GM19397 (cell line): Measurements from ENCODE around the gene ABCG4.

Experiments
- ATAC-seq: cut with Tn5 transposase; IDR thresholded peaks from one replicate; pipeline ENCODE4 v1.9.1; 2021; ENCODE audit warnings: mild to moderate bottlenecking, moderate library complexity; ENCODE audit not compliant: unreplicated experiment

Gene ABCG4

DNA sequence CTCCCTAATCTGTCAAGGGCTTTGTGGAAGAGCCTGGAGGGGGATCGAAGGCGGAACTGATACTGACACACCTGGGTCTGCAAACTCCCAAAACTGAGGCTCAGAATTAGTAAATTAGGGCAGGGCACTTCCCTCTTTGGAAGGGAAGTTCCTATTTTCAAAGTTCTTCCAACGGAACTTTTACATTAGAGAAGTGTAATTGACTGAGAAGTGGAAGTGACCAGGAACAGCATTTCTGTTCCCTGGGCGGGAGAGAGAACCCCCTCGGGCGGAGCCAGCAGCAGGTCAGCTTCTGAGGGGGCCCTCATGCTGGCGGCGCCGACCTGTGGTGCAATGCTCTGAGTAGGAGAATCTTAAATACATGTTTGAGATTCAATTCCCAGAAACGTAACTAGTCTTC is 56.2 kb downstream of the ABCG4 start:
- ATAC-seq = no peak

DNA sequence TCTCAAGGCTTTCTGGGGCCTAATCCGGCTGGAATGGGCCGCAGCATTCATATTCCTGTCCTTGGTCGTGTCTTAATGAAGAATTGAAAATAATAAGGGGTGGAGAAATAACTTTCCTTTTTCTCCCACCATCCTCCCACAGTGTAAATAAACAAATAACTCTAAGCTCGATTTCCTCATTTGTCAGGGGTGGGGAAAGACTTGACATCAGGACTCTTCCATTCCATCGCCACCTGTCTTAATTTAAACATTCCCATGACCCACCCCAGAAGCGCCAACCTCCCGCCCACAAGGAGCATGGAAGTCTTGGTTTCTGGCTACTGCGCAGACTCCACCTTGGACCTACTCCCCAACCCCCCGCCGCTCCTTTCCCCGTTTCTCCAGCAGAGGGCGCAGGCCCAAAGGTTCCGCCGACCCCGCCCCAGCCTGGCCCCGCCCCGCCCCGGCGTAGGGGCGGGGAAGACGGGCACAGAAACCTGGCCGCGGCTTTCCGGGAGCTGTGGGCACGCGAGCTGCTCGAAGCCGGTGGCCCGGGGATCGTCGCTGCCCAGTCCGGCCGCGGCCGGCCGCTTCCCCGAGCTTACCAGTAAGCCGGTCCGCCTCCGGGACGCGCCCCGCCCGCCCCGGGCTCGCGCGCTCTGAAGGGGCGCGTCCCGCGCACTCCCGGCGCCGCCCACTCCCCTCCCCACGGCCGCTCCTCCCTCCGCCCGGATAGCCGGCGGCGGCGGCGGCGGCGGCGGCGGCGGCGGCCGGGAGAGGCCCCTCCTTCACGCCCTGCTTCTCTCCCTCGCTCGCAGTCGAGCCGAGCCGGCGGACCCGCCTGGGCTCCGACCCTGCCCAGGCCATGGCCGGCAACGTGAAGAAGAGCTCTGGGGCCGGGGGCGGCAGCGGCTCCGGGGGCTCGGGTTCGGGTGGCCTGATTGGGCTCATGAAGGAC is 57.0 kb downstream of the ABCG4 start, which contains the start of gene CBL:
TSS of gene CBL (plus strand) at position 766 of the 937 bp plus-strand sequence. CDS start at position 845, 79 bp downstream.
- ATAC-seq = peak; percentile 88

DNA sequence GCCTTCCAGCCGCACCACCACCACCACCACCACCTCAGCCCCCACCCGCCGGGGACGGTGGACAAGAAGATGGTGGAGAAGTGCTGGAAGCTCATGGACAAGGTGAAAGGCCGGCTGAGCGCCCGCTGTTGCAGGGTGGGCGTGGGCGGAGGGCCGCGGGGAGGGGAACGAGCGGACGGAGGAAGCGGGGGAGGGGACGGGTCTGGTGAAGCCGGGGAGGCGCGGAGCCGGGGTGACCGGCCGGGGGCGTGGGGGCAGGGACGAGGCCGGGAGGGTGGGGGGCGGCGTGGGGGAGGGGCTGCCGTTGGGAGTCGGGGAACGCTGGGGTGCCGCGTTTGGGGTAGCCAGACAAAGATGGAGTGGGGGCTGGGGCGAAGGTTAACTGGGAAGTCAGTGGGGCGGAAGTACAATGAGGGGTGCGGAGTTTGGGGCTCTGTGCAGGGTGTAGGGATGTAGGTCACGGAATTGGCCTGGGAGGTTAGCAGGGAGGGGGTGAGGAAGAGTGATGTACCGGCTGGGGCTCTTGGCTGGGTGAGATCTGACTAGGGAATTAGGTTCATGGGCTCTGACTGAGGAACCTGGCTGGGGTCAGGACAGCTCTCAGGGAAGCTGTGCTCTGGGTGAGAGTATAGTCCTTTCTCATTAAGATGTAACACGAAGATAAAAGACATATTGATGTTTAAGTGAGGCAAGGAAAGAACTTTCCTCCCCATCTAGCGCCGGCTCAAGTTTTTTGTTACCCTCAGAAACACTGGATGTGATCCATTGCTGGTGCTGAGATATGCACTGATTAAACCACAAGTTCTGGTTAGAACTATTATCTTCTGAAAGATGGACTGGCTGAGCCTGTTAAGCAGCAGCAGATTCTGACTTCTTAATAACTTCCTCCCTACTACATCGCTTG is 57.9 kb downstream of the ABCG4 start:
- ATAC-seq = peak; percentile 26

DNA sequence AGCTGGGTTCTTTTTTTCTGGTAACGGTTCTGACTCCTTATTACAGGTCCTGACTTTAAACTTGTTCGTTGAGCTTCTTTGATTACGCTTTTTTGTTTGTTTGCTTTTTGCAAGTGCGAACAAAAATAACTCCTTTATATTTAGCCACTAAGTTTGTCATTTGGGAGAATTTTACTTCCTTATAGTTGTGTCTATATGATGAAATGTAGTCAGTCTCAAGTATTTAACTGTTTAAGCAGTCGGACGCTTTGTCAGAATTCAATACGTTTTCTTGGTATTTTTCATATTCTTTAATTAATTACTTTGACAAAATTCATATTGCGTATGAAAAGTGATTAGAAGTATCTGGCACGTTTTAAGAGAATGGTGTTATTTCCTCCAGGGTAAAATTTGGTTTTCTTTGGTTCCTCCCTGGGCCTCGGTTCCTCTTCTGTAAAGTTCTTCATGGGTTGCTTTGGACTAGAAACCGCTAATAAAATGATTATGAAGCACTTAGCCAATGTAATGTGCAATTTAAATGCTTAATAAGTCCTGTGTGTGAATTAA is 58.6 kb downstream of the ABCG4 start:
- ATAC-seq = no peak

DNA sequence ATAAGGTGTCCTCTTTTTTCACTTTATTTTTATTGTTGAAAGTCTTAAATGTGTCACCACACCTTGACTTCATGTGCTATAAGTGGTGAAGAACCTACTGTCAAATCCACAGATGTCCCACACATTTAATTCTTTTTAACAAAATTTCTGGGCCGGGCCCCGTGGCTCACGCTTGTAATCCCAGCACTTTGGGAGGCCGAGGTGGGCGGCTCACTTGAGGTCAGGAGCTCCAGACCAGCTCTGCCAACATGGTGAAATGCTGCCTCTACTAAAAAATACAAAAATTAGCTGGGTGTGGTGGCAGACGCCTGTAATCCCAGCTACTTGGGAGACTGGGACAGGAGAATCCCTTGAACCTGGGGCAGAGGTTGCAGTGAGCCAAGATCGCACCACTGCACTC is 60.3 kb downstream of the ABCG4 start:
- ATAC-seq = no peak

DNA sequence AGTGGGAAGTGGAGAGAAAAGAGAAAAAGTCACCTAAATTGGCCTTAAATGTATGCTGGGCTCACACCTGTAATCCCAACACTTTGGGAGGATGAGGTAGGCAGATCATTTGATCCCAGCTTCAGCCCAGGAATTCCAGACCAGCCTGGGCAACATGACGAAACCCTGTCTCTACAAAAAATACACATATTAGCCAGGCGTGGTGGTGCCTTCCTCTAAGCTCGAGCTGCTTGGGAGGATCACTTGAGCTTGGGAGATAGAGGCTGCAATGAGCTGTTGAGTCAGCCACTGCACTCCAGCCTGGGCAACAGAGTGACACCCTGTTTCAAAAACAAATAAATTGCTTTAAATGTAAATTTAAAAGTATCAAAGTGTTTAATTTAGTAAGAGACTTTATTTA is 61.2 kb downstream of the ABCG4 start:
- ATAC-seq = no peak
